Epithelial cell of esophagus (primary cell): ENCODE measurements around the gene SEMA4F.

Experiments
- DNase-seq: peaks from one replicate; pipeline ENCODE4 v3.0.0; 2010; ENCODE audit warnings: low read depth
- H3K4me3 ChIP-seq: 2 replicates; pipeline ENCODE4 v1.5.1; 2011; ENCODE audit warnings: mild to moderate bottlenecking, low read length, control low read depth
- TF ChIP-seq, protein P1 (sequence below): IDR thresholded peaks from 2 replicates; pipeline ENCODE4 v1.5.1; 2011; ENCODE audit warnings: low read depth, mild to moderate bottlenecking, low read length, control low read depth, inconsistent platforms; ENCODE audit not compliant: insufficient read depth; ENCODE audit errors: missing control alignments

Gene SEMA4F

DNA sequence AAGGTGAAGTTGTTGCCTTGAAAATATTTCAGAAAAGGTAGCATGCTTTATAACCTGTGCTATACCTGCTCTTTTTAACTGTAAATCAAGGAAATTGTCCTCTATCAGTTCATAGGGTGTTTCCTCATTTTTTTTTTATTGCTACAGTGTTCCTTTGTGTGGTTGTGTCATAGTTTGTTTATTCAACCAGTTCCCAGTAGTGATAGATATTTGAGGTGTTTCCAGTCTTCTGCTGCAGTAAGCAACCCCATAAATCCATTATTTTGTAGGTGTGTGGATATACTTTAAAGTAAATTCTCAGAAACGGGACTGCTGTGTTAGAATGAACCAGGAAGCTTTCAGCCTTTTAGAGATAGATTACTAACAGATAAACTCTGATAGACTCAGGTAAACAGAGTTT is 39.6 kb downstream of the SEMA4F start:
- TF ChIP-seq, protein P1, sequence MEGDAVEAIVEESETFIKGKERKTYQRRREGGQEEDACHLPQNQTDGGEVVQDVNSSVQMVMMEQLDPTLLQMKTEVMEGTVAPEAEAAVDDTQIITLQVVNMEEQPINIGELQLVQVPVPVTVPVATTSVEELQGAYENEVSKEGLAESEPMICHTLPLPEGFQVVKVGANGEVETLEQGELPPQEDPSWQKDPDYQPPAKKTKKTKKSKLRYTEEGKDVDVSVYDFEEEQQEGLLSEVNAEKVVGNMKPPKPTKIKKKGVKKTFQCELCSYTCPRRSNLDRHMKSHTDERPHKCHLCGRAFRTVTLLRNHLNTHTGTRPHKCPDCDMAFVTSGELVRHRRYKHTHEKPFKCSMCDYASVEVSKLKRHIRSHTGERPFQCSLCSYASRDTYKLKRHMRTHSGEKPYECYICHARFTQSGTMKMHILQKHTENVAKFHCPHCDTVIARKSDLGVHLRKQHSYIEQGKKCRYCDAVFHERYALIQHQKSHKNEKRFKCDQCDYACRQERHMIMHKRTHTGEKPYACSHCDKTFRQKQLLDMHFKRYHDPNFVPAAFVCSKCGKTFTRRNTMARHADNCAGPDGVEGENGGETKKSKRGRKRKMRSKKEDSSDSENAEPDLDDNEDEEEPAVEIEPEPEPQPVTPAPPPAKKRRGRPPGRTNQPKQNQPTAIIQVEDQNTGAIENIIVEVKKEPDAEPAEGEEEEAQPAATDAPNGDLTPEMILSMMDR, result no peak
- DNase-seq, result no peak
- H3K4me3 ChIP-seq, result no peak overlapping the region

DNA sequence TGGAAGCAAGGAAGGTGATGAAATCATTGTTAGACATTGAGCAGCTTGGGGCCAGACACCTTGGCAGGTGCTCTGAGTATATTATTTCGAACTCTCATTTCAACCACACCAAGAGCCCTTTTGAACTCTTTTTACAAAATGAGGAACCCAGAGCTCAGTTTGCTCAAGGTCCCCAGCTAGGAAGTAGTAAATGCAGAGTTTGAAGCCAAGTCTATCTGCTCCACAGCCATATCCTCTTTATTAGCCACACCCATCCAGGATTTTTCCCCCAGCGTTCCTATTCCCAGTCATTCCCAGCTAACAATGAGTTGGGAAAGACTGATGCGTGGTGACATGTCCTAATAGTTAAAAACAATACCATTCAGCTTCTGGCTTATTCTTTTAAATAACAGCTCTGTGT is 40.2 kb downstream of the SEMA4F start:
- peak; percentile 49 for DNase-seq
- no peak overlapping the region for H3K4me3 ChIP-seq
- TF ChIP-seq, protein P1, result no peak

DNA sequence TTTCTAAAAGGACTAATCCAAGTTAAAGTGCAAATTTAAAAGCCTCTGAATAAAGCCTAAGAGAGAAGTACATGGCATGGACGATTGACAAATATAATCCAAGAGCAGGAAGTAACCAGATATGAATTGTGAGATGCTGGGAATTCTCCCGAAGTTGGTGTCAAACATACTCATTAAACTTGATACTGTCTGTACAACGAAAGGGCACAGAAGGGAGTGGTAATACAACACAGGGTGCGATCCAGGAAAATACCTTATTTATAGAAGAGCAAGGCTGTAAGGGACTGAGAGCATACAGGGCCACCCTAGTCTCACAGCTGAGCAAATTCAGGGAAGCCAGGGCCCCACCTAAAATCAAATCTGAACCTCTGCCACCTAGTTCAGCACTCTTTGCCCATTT is 41.6 kb downstream of the SEMA4F start:
- no peak for DNase-seq
- H3K4me3 ChIP-seq, result no peak overlapping the region
- TF ChIP-seq, protein P1, result no peak

DNA sequence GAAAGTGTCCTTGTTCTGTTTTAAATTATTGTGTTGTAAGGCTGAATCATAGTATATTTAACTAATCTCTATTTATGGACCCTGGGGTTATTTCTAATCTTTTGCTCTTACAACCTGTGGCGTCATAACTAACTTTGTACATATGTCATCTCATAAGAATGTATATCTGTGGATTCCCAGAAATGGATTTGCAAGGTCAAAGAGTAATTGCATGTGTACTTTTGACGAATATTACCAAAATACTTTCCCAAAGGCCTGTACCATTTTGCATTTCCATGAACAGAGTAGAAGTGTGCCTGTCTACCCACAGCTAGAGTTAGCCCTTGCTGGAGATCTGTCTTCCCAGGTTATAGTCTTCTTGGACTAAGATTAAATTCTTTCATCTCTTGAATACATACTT is 42.8 kb downstream of the SEMA4F start:
- DNase-seq, result peak; percentile 52
- TF ChIP-seq, protein P1, result no peak
- H3K4me3 ChIP-seq, result no peak overlapping the region

DNA sequence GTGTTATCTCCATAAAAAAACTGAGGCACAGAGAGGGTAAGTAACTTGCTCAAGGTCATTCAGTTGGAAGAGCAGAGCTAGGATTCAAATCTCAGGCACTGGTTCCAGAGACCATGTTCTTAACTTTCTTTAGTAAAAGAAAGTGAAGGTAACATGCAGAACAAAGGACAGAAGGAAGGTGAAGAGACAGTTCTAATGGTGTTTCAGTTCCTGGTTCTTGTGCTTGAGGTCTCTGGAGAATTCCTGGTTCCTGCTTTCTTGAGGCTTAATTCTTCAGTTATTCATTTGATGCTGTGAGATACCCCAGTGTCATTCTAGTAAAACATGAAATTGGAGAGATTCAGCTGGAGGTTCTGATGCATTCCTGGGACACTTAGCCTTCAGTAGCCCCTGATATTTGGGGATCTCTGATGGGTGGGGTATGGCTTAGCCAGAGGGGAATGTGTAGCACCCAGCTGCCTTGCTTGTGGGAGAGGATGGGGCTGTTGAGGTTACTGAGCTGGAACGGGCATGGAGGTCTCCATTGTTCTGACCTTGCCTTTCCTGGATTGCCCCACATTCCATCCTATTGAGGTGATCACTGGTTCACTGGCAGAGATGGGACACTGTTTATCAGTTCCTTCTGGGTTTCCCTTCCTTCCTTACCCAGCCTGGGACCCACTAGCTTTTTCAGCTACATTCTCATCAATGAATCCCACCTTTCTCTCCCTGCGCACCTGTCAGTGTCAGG is 46.8 kb downstream of the SEMA4F start:
- TF ChIP-seq, protein P1, result no peak
- H3K4me3 ChIP-seq, result no peak overlapping the region
- no peak for DNase-seq

DNA sequence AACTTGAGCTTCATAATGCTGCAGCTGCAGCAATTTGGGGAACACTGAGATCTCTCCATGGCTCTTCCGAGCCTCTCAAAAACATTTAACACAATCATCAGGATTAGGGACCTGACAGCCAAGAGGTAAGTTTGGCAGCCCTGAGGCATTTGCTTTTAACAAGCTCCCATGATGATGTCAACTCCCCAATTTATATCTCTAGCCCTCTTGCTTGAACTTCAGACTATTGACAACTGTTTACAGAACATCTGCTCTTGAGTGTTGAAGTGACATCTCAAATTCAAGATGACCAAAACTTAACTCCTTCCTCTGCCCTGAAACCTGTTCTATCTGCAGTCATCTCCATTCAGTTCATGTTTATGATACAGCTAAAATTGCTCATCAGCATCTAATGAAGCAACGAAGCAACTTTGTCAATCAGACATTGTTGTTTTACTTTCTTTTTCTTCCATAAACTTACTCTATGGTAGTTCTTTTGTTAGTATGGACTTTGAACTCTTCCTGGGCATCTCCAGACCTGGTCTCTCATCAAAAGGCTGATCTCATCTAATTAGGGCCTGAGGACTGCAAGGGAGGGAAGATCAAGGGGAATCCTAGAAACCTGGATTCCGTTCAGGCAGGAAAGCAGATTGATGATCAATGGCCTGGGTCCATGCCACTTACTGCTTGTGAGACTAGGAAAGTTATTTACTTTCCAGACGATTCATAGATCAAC is 48.1 kb downstream of the SEMA4F start:
- DNase-seq, result no peak
- no peak overlapping the region for H3K4me3 ChIP-seq
- TF ChIP-seq, protein P1, result no peak
